HFFc6 (cell line): Measurements from ENCODE around the gene STARD4. TPM values are rescaled to one million over a fixed set of nuclear protein-coding genes. Genes with fewer than 3 reads are reported as not detected.
A peak's percentile ranks its signal among the peaks of the same experiment; 100 is the strongest.

Source experiments
- DNase-seq: peaks from one replicate; pipeline ENCODE4 v3.0.0-alpha.2; 2018
- H3K27ac Mint-ChIP-seq: 2 replicates; pipeline ENCODE4 v1.8.0; 2020; ENCODE audit warnings: mild to moderate bottlenecking, mixed read lengths
- H3K27me3 Mint-ChIP-seq: 2 replicates; pipeline ENCODE4 v1.8.0; 2021; ENCODE audit warnings: mild to moderate bottlenecking, moderate library complexity, mixed read lengths; ENCODE audit not compliant: insufficient read depth
- H3K36me3 Mint-ChIP-seq: 2 replicates; pipeline ENCODE4 v1.8.0; 2021; ENCODE audit warnings: low read depth, mixed read lengths
- H3K4me1 Mint-ChIP-seq: 2 replicates; pipeline ENCODE4 v1.8.0; 2020; ENCODE audit warnings: low read depth, mixed read lengths
- H3K4me3 Mint-ChIP-seq: 2 replicates; pipeline ENCODE4 v1.8.0; 2020; ENCODE audit warnings: mild to moderate bottlenecking, moderate library complexity, mixed read lengths
- H3K9me3 Mint-ChIP-seq: 2 replicates; pipeline ENCODE4 v1.8.0; 2020; ENCODE audit warnings: mild to moderate bottlenecking, mixed read lengths
- total RNA-seq, 6 experiments: library from RNA; stranded (reverse); fragmentation: NEBNext Ultra II Directional; extraction: Animal tissue kit (Norgen Biotek cat#: 25700); gene quantifications; 2 replicates in 1 of 6; 3 replicates in 5 of 6; pipeline ENCODE4 v1.2.3, GENCODE V29; 2021
- TF ChIP-seq, protein P1 (sequence below): fragments of 200-600 bp; sonication (generic); IDR thresholded peaks from 2 replicates; pipeline ENCODE4 v1.5.0; 2021; ENCODE audit warnings: antibody characterized with exemption, mild to moderate bottlenecking

The STARD4 gene
- total RNA-seq, 6 experiments from 2014 or later, result 18.0 to 26.4 (median 24.4) TPM

DNA sequence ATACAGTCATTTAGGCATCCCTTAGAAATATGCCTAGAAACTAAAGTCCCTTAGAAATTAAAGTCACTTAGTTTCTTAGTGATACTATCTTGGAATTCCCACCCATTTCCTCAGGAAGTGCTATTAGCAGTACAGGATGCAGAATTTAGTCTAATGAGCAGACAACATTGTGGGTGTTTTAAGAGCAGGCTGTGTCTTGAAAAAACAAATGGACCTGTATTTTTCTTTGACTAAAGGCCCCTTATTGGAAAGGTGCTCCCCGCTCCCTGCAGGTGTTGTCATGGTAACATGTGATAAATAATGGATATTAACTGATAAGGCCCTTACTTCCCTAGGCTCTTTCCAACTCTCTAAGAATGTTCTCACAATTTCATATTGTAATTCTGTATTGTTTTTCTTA is 38.8 kb upstream of the STARD4 start:
- Mint-ChIP-seq H3K36me3 (0 out of 2 replicates have a peak, but pooled peaks cover 6% of the 10 kb centered on the region), H3K4me3 (peak overlapping the region; percentile 8; the same call in 1 of the 2 replicates), H3K27me3 (peaks cover 2% of the 10 kb centered on the region; the same call in 1 of the 2 replicates), H3K9me3 (no peaks in the 10 kb centered on the region), H3K27ac (peak overlapping the region; percentile 62), H3K4me1 (peaks cover 36% of the 10 kb centered on the region)
- TF ChIP-seq, protein P1, sequence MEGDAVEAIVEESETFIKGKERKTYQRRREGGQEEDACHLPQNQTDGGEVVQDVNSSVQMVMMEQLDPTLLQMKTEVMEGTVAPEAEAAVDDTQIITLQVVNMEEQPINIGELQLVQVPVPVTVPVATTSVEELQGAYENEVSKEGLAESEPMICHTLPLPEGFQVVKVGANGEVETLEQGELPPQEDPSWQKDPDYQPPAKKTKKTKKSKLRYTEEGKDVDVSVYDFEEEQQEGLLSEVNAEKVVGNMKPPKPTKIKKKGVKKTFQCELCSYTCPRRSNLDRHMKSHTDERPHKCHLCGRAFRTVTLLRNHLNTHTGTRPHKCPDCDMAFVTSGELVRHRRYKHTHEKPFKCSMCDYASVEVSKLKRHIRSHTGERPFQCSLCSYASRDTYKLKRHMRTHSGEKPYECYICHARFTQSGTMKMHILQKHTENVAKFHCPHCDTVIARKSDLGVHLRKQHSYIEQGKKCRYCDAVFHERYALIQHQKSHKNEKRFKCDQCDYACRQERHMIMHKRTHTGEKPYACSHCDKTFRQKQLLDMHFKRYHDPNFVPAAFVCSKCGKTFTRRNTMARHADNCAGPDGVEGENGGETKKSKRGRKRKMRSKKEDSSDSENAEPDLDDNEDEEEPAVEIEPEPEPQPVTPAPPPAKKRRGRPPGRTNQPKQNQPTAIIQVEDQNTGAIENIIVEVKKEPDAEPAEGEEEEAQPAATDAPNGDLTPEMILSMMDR, result no peak
- no peak for DNase-seq

GRCh38 chr5:111550282-111551020 is 38.1 kb upstream of the STARD4 start:
- H3K4me1 Mint-ChIP-seq, result peaks cover 36% of the 10 kb centered on the region
- DNase-seq, result peak; percentile 96
- peak overlapping the region; percentile 8; the same call in 1 of the 2 replicates for H3K4me3 Mint-ChIP-seq
- TF ChIP-seq, protein P1, result peak; percentile 89
- H3K27ac Mint-ChIP-seq, result peak overlapping the region; percentile 62
- H3K36me3 Mint-ChIP-seq, result 0 out of 2 replicates have a peak, but pooled peaks cover 5% of the 10 kb centered on the region
- peaks cover 2% of the 10 kb centered on the region; the same call in 1 of the 2 replicates for H3K27me3 Mint-ChIP-seq
- no peaks in the 10 kb centered on the region for H3K9me3 Mint-ChIP-seq

GRCh38 chr5:111548992-111549649 is 36.8 kb upstream of the STARD4 start:
- H3K9me3 Mint-ChIP-seq, result no peaks in the 10 kb centered on the region
- H3K4me3 Mint-ChIP-seq, result no peak overlapping the region
- no peak overlapping the region for H3K27ac Mint-ChIP-seq
- H3K4me1 Mint-ChIP-seq, result peaks cover 36% of the 10 kb centered on the region
- peaks cover 2% of the 10 kb centered on the region; the same call in 1 of the 2 replicates for H3K27me3 Mint-ChIP-seq
- TF ChIP-seq, protein P1, result no peak
- no peak for DNase-seq
- no peaks in the 10 kb centered on the region for H3K36me3 Mint-ChIP-seq

DNA sequence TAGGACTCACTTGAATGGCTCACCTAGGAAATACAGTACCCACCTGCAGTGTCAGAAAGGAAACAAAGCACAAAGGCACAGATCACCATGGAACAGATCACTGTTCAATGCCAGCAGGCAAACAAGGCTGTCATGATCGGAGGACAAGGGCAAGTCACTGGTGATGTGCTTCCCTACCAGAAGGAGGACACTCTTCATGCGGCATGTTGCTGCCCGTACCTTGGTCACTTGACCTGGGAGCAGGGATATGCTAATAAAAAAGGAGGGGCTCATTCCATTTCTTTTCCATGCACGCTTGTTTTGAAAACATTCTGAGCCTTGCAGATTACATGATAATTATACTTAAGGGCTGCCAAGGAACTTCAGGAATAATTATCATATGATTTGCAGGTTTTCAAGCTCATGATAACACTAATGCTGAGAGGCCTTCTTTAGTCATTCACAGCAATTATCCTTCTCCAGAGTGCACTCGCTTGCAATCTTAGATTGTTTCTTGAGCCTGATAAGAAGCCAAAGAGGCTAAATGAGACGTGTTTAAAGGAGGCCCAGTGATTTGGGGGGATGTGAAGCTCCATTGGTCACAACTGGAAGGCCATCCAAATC is 36.1 kb upstream of the STARD4 start:
- no peak for DNase-seq
- Mint-ChIP-seq H3K27me3 (peaks cover 2% of the 10 kb centered on the region; the same call in 1 of the 2 replicates), H3K27ac (no peak overlapping the region; the same call in 1 of the 2 replicates), H3K4me1 (peaks cover 36% of the 10 kb centered on the region), H3K9me3 (no peaks in the 10 kb centered on the region), H3K36me3 (no peaks in the 10 kb centered on the region), H3K4me3 (no peak overlapping the region)
- TF ChIP-seq, protein P1, result no peak

DNA sequence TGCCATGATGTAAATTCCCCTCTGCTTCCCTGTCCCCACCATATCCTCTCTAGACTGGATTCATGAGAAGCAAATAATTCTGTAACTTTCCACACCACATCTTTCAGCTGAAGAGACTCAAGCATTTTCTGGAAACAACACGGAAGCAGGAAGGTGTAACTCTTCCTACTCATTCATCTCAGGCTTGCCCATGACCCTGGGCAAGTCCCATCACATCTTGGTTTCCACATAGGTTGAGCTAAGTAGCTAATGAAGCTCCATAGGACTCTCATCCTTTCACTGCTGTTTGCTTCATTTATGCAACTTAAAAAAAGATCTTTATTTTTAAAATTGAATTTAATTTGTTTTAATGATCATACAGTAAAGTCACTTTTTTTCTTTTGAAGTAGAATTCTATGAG is 32.7 kb upstream of the STARD4 start:
- no peaks in the 10 kb centered on the region for H3K36me3 Mint-ChIP-seq
- peaks cover 14% of the 10 kb centered on the region for H3K4me1 Mint-ChIP-seq
- H3K4me3 Mint-ChIP-seq, result no peak overlapping the region
- H3K9me3 Mint-ChIP-seq, result no peaks in the 10 kb centered on the region
- H3K27ac Mint-ChIP-seq, result no peak overlapping the region
- DNase-seq, result no peak
- H3K27me3 Mint-ChIP-seq, result no peaks in the 10 kb centered on the region
- TF ChIP-seq, protein P1, result no peak
